Keratinocyte (primary cell): ENCODE results near the gene MID1. TPM values are rescaled to one million over a fixed set of nuclear protein-coding genes. Genes with fewer than 3 reads are reported as not detected.

Experiments
- DNase-seq: peaks from one replicate; pipeline ENCODE4 v3.0.0-alpha.2; 2011; ENCODE audit warnings: low read depth, missing footprints, low spot score
- FAIRE-seq: peaks from 2 replicates; lab custom pipeline; 2011; peaks lifted over from hg19 to GRCh38; lab: Jason Lieb, UNC
- H2AFZ ChIP-seq: 2 replicates; pipeline ENCODE4 v1.6.0; 2012; ENCODE audit warnings: low read length, control low read depth, inconsistent platforms; ENCODE audit not compliant: control insufficient read depth
- H3K27ac ChIP-seq: 2 replicates; pipeline ENCODE4 v1.5.1; 2011; ENCODE audit warnings: low read length; ENCODE audit not compliant: control insufficient read depth, insufficient read depth
- H3K27me3 ChIP-seq: 3 replicates; pipeline ENCODE4 v1.6.0; 2011; ENCODE audit warnings: low read length; ENCODE audit not compliant: control insufficient read depth, insufficient read depth; ENCODE audit errors: extremely low read depth
- H3K36me3 ChIP-seq, 2 experiments: 2 replicates in 1 of 2; 3 replicates in 1 of 2; pipeline ENCODE4 v1.5.1; 2011; ENCODE audit warnings: low read length in 2 of 2, mild to moderate bottlenecking in 1 of 2; ENCODE audit not compliant: control insufficient read depth in 2 of 2, insufficient read depth in 2 of 2; ENCODE audit errors: extremely low read depth in 1 of 2
- H3K4me1 ChIP-seq: 3 replicates; pipeline ENCODE4 v1.5.1; 2011; ENCODE audit warnings: low read length; ENCODE audit not compliant: control insufficient read depth, insufficient read depth; ENCODE audit errors: extremely low read depth
- H3K4me2 ChIP-seq: 3 replicates; pipeline ENCODE4 v1.6.0; 2011; ENCODE audit warnings: low read depth, low read length; ENCODE audit not compliant: control insufficient read depth, insufficient read depth; ENCODE audit errors: extremely low read depth
- H3K4me3 ChIP-seq, 3 experiments: fragments of 200-600 bp in 1 of 3; sonication (generic) in 1 of 3; 2 replicates in 2 of 3; 3 replicates in 1 of 3; pipeline ENCODE4 v1.5.1; 2011 to 2016; ENCODE audit warnings: low read length in 3 of 3, mild to moderate bottlenecking in 3 of 3, control low read depth in 2 of 3, inconsistent platforms in 1 of 3, low read depth in 1 of 3, mixed read lengths in 1 of 3, mixed run types in 1 of 3, moderate library complexity in 1 of 3; ENCODE audit not compliant: control insufficient read depth in 2 of 3, insufficient read depth in 2 of 3; ENCODE audit errors: extremely low read depth in 1 of 3
- H3K79me2 ChIP-seq: 2 replicates; pipeline ENCODE4 v1.6.0; 2012; ENCODE audit warnings: low read length; ENCODE audit not compliant: control insufficient read depth, insufficient read depth
- H3K9ac ChIP-seq: 3 replicates; pipeline ENCODE4 v1.6.0; 2011; ENCODE audit warnings: low read length; ENCODE audit not compliant: control insufficient read depth, insufficient read depth; ENCODE audit errors: extremely low read depth
- H3K9me1 ChIP-seq: 3 replicates; pipeline ENCODE4 v1.6.0; 2011; ENCODE audit warnings: low read length; ENCODE audit not compliant: control insufficient read depth, insufficient read depth; ENCODE audit errors: extremely low read depth
- H3K9me3 ChIP-seq: 2 replicates; pipeline ENCODE4 v1.5.1; 2012; ENCODE audit warnings: low read depth, low read length; ENCODE audit not compliant: control insufficient read depth
- H4K20me1 ChIP-seq: 3 replicates; pipeline ENCODE4 v1.6.0; 2011; ENCODE audit warnings: low read length; ENCODE audit not compliant: control insufficient read depth, insufficient read depth; ENCODE audit errors: extremely low read depth
- CTCF ChIP-seq, 3 experiments: IDR thresholded peaks in 1 of 3; conservative IDR thresholded peaks in 1 of 3; optimal IDR thresholded peaks in 1 of 3; 2 replicates in 2 of 3; 3 replicates in 1 of 3; pipeline versions ENCODE3 to v1.5.1; 2011; ENCODE audit warnings: low read length in 3 of 3, mild to moderate bottlenecking in 3 of 3, moderate library complexity in 2 of 3, control low read depth in 1 of 3, inconsistent platforms in 1 of 3; ENCODE audit not compliant: insufficient read depth in 2 of 3; ENCODE audit errors: extremely low read depth in 1 of 3
- EZH2 ChIP-seq: IDR thresholded peaks from one replicate; pipeline ENCODE4 v1.6.1; 2012; ENCODE audit warnings: inconsistent platforms, mild to moderate bottlenecking, low read length, moderate library complexity
- dilution Hi-C: fragments of 300-500 bp; cut with MboI; formaldehyde crosslinking; loops from one replicate; pipeline ENCODE4 v1.7.0; 2020; ENCODE audit warnings: low sequenced_read_pairs; ENCODE audit not compliant: extremely low pct_ligation_motif_present
- polyA plus RNA-seq, 5 experiments: library from polyadenylated mRNA; depleted of rRNA in 3 of 5; stranded (reverse) in 3 of 5; stranded (forward) in 1 of 5; unstranded in 1 of 5; fragments of >200 nt; gene quantifications; 1 replicate in 1 of 5; 2 replicates in 3 of 5; 3 replicates in 1 of 5; pipeline versions ENCODE4 v1.2.1 to v1.2.3, GENCODE V29; 2011 to 2012; ENCODE audit warnings: missing spikeins in 2 of 5, low read depth in 1 of 5, low replicate concordance in 1 of 5

Gene MID1
- polyA plus RNA-seq, 1 donor (not counting 4 experiments of a cell fraction or from before 2014, with no cell fraction given): 9.2 TPM

DNA sequence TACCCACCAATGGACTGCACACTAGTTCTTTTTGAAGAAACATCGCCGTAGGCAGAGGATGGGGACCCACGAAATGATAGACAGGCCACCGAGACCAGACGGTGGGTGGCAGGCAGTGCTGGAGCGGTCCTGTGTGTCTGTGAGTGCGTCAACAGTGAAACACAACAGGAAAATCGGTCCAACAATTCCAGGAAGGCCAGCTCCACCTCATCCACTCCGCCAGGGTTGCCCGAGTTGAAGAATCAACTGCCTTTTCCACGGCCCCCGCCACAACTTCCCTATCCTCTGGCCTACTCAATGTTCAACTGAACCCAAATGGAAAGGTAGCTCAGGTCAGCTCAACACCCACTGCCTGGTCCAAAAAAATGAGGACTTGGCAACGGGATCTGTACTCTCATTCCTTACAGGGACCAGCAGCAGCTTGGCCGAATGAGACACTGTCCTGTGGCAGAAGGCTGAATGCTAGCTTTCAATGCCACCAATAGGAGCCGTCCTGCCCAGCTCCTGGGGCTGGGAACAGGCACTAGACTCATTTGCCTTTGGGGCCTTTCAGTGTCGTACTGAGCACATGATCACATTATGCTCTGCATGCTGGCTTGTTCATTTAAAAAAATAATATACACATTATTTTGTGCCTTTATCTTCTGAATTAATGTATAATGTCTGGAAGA lies 43.5 kb downstream of the MID1 start:
- TF ChIP-seq CTCF (optimal IDR thresholded peaks at IDR 0.05 in 1 of 3, IDR thresholded peaks at IDR 0.05 in 1 of 3, conservative IDR thresholded peaks at IDR 0.05 in 1 of 3; ENCODE audit: extremely low read depth in 1 of 3, insufficient read depth in 2 of 3, low read length in 3 of 3): no peak
- no peak for TF ChIP-seq EZH2
- no peaks in the 10 kb centered on the region for H3K9me1 ChIP-seq
- no peaks in the 10 kb centered on the region for H3K27me3 ChIP-seq
- H3K4me3 ChIP-seq: no peak overlapping the region
- dilution Hi-C loops: no loop called here
- FAIRE-seq: no peak
- no peaks in the 10 kb centered on the region for H3K9me3 ChIP-seq
- DNase-seq: no peak
- peaks cover 29% of the 10 kb centered on the region for H3K4me1 ChIP-seq
- H2AFZ ChIP-seq: no peak overlapping the region
- no peaks in the 10 kb centered on the region for H3K36me3 ChIP-seq
- peak overlapping the region; percentile 82 for H3K27ac ChIP-seq
- peak overlapping the region; percentile 64 for H3K4me2 ChIP-seq
- peak overlapping the region; percentile 12 for H3K9ac ChIP-seq
- no peaks in the 10 kb centered on the region for H4K20me1 ChIP-seq
- H3K79me2 ChIP-seq: peaks cover 33% of the 10 kb centered on the region

DNA sequence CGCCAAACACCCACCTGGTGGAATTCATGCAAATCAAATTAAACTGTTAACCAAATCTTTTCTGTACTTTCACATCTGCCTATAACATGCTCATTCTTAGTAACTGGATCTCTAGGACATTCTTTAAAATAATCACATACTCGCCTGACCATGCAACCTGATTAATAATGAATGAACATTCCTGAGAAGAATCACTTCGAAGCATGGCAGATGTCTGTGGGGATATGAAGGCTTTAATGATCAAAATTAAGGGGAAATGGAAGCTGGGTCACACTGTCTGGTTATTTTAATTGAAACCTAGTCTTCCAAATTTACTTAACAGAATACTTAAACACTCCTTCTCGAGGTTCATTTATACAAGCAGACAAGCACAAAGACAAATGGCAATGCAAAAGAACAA lies 44.2 kb downstream of the MID1 start:
- H3K79me2 ChIP-seq: peaks cover 32% of the 10 kb centered on the region
- H3K9ac ChIP-seq: no peak overlapping the region
- no peak overlapping the region for H3K4me3 ChIP-seq
- dilution Hi-C loops: no loop called here
- peaks cover 29% of the 10 kb centered on the region for H3K4me1 ChIP-seq
- no peaks in the 10 kb centered on the region for H3K36me3 ChIP-seq
- no peak overlapping the region for H3K4me2 ChIP-seq
- no peaks in the 10 kb centered on the region for H3K27me3 ChIP-seq
- no peak overlapping the region for H3K27ac ChIP-seq
- no peaks in the 10 kb centered on the region for H3K9me3 ChIP-seq
- H4K20me1 ChIP-seq: no peaks in the 10 kb centered on the region
- TF ChIP-seq EZH2 (no peak), CTCF (optimal IDR thresholded peaks at IDR 0.05 in 1 of 3, IDR thresholded peaks at IDR 0.05 in 1 of 3, conservative IDR thresholded peaks at IDR 0.05 in 1 of 3; ENCODE audit: extremely low read depth in 1 of 3, insufficient read depth in 2 of 3, low read length in 3 of 3) (no peak)
- no peak for DNase-seq
- H2AFZ ChIP-seq: no peak overlapping the region
- FAIRE-seq: no peak
- H3K9me1 ChIP-seq: no peaks in the 10 kb centered on the region
